Urothelium cell line (cell line): ENCODE data around the gene PCP4.

Experiments
- DNase-seq: peaks from one replicate; pipeline ENCODE4 v3.0.0; 2011; ENCODE audit warnings: low spot score, mixed read lengths
- FAIRE-seq: peaks from 2 replicates; lab custom pipeline; 2011; peaks lifted over from hg19 to GRCh38; lab: Jason Lieb, UNC

PCP4 gene

GRCh38 chr21:39915881-39916280 is 48.6 kb downstream of the PCP4 start:
- no peak for DNase-seq
- FAIRE-seq = no peak

- FAIRE-seq (no peak), DNase-seq (no peak)
Measured at GRCh38 chr21:39918558-39918957, 51.3 kb downstream of the PCP4 start.

- no peak for FAIRE-seq
Measured at GRCh38 chr21:39923476-39923875, 56.2 kb downstream of the PCP4 start.

GRCh38 chr21:39924577-39925308 is 57.5 kb downstream of the PCP4 start:
- FAIRE-seq (no peak), DNase-seq (no peak)

More at GRCh38 chr21:39923476-39923875, 56.2 kb downstream of the PCP4 start:
- DNase-seq = no peak

GRCh38 chr21:39927304-39927886 is 60.2 kb downstream of the PCP4 start:
- FAIRE-seq (no peak), DNase-seq (no peak)

- FAIRE-seq (no peak), DNase-seq (no peak)
Measured at GRCh38 chr21:39932335-39932734, 65.1 kb downstream of the PCP4 start.

- DNase-seq (no peak), FAIRE-seq (no peak)
Measured at GRCh38 chr21:39934895-39935294, 67.7 kb downstream of the PCP4 start.

- FAIRE-seq = no peak
- no peak for DNase-seq
Measured at GRCh38 chr21:39935716-39936115, 68.5 kb downstream of the PCP4 start.

- FAIRE-seq = no peak
- DNase-seq = peak; percentile 2
Measured at GRCh38 chr21:39938086-39938625, 70.9 kb downstream of the PCP4 start.

GRCh38 chr21:39946199-39946598 is 79.0 kb downstream of the PCP4 start:
- FAIRE-seq = no peak
- DNase-seq = no peak

GRCh38 chr21:39947031-39947430 is 79.8 kb downstream of the PCP4 start:
- no peak for FAIRE-seq
- DNase-seq = no peak

GRCh38 chr21:39951183-39952101 is 84.2 kb downstream of the PCP4 start:
- no peak for DNase-seq
- FAIRE-seq = no peak

GRCh38 chr21:39952265-39952664 is 85.0 kb downstream of the PCP4 start:
- no peak for FAIRE-seq
- DNase-seq = no peak

GRCh38 chr21:39954570-39954969 is 87.3 kb downstream of the PCP4 start:
- FAIRE-seq = no peak
- no peak for DNase-seq

GRCh38 chr21:39955326-39955725 is 88.1 kb downstream of the PCP4 start:
- no peak for FAIRE-seq
- DNase-seq = no peak

GRCh38 chr21:39956586-39956985 is 89.3 kb downstream of the PCP4 start:
- FAIRE-seq = no peak

GRCh38 chr21:39958731-39959130 is 91.5 kb downstream of the PCP4 start:
- FAIRE-seq (no peak), DNase-seq (no peak)

More at GRCh38 chr21:39956586-39956985, 89.3 kb downstream of the PCP4 start:
- DNase-seq = no peak

- FAIRE-seq = no peak
- no peak for DNase-seq
Measured at GRCh38 chr21:39961251-39961650, 94.0 kb downstream of the PCP4 start.

GRCh38 chr21:39965026-39965425 is 97.8 kb downstream of the PCP4 start:
- no peak for DNase-seq
- no peak for FAIRE-seq

- FAIRE-seq = no peak
- DNase-seq = no peak
Measured at GRCh38 chr21:39966786-39967185, 99.5 kb downstream of the PCP4 start.

- FAIRE-seq (no peak), DNase-seq (no peak)
Measured at GRCh38 chr21:39968010-39968409, 100.8 kb downstream of the PCP4 start.
